ENCODE measurements around the gene ITGAV.

DNA sequence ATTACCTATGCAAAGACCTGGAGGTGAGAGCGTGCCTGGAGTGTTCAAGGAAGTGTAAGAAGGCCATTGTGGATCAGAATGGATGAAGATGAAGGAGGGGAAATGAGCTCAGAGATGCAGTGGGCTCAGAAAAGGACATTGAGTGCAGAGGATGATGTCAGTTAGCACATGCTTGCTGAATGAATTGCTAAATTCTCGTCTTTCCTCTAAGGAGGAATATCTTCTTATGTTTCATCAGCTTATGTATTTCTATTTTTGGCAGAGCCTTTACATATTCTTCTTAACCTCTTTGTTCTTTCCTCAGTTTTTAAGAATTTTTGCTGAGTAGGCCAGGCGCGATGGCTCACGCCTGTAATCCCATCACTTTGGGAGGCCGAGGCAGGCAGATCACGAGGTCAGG, 134.9 kb downstream of the ITGAV start:
- TF ChIP-seq, protein P1, sequence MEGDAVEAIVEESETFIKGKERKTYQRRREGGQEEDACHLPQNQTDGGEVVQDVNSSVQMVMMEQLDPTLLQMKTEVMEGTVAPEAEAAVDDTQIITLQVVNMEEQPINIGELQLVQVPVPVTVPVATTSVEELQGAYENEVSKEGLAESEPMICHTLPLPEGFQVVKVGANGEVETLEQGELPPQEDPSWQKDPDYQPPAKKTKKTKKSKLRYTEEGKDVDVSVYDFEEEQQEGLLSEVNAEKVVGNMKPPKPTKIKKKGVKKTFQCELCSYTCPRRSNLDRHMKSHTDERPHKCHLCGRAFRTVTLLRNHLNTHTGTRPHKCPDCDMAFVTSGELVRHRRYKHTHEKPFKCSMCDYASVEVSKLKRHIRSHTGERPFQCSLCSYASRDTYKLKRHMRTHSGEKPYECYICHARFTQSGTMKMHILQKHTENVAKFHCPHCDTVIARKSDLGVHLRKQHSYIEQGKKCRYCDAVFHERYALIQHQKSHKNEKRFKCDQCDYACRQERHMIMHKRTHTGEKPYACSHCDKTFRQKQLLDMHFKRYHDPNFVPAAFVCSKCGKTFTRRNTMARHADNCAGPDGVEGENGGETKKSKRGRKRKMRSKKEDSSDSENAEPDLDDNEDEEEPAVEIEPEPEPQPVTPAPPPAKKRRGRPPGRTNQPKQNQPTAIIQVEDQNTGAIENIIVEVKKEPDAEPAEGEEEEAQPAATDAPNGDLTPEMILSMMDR (IDR thresholded peaks at IDR 0.05): no peak
- TF ChIP-seq POLR2A (IDR thresholded peaks at IDR 0.05): no peak

Data from lower leg skin (tissue), 3 donors.